Motor neuron (in vitro differentiated cells): Measurements from ENCODE around the gene HIGD2A. TPM values are rescaled to one million over a fixed set of nuclear protein-coding genes. Genes with fewer than 3 reads are reported as not detected.

Experiments
- ATAC-seq, 8 experiments: fragments of 200-7000 bp; cut with Tn5 transposase; replicated peaks in 6 of 8; 2 replicates each; pipeline ENCODE4 v1.8.0; 2021; ENCODE audit warnings: mild to moderate bottlenecking in 8 of 8, moderate library complexity in 8 of 8
- H3K27ac ChIP-seq, 2 donors: fragments of 250-450 bp; sonication (Bioruptor Pico); 2 replicates each; pipeline ENCODE4 v1.9.0; 2021; ENCODE audit warnings: antibody characterized with exemption in 2 of 2, mild to moderate bottlenecking in 2 of 2, moderate library complexity in 1 of 2
- H3K4me1 ChIP-seq, 2 donors: fragments of 250-450 bp; sonication (Bioruptor Pico); replicated peaks in 1 of 2; 2 replicates each; pipeline ENCODE4 v1.6.1; 2021; ENCODE audit warnings: antibody characterized with exemption in 2 of 2, mild to moderate bottlenecking in 2 of 2, moderate library complexity in 1 of 2
- H3K4me3 ChIP-seq, 5 donors: fragments of 250-450 bp; sonication (Bioruptor Pico); 2 replicates each; pipeline ENCODE4 v1.9.0; 2021; ENCODE audit warnings: antibody characterized with exemption in 5 of 5, mild to moderate bottlenecking in 5 of 5, moderate library complexity in 4 of 5
- WGBS, 10 experiments: fragments of 450-650 bp; shearing (Covaris generic); methylation state at CpG; one replicate each; pipeline ENCODE4 v1.0.0; 2022; 5-methylcytosine and 5-hydroxymethylcytosine counted together
- in situ Hi-C, 9 experiments: fragments of 400-800 bp; cut with MboI; loops; one replicate each; pipeline ENCODE4 v1.15.0; 2021; ENCODE audit warnings: low sequenced_read_pairs in 9 of 9, low pct_unique_long_range_greater_than_20kb in 2 of 9; ENCODE audit not compliant: unreplicated experiment in 9 of 9
- total RNA-seq, 8 experiments: library from RNA; unstranded; fragments of 300-600 nt; gene quantifications; 2 replicates each; pipeline versions ENCODE4 v1.2.3 to v1.2.4, GENCODE V29; 2022

HIGD2A gene
- total RNA-seq, 8 experiments from 2014 or later = 91.0 to 169 (median 125) TPM

GRCh38 chr5:176360894-176361436, 27.6 kb upstream of the HIGD2A start:
- 0 to 30% (median 4%) methylated on average over 1 to 7 of the region's 27 CpGs; no CpG with 5 or more reads in 1 of the 10 experiments for WGBS, 10 experiments
- in situ Hi-C loops = no loop called here
- ATAC-seq = no peak
- H3K4me1 ChIP-seq = peaks cover 9 to 12% of the 10 kb centered on the region in 2 donors
- H3K27ac ChIP-seq = peak overlapping the region; percentile 70 to 91
- peak overlapping the region; percentile 67 to 98 (median 72) for H3K4me3 ChIP-seq

GRCh38 chr5:176361437-176362232, 26.9 kb upstream of the HIGD2A start, which contains the start of gene KIAA1191:
Gene KIAA1191, minus strand, starts transcription at chr5:176361764. Its CDS starts 2,256 bp downstream, at chr5:176359508.
- peak; percentile 71 to 90 (median 87) for ATAC-seq
- H3K4me1 ChIP-seq = peaks cover 15% of the 10 kb centered on the region in 2 donors
- in situ Hi-C loops = no loop called here
- H3K27ac ChIP-seq = peak within 1 kb of the TSS; percentile 70 to 91
- 0 to 33% (median 3%) methylated on average over 1 to 19 of the region's 56 CpGs; no CpG with 5 or more reads in 4 of the 10 experiments for WGBS, 10 experiments
- H3K4me3 ChIP-seq = peak within 1 kb of the TSS; percentile 67 to 98 (median 72)

- peaks cover 15 to 17% of the 10 kb centered on the region in 2 donors for H3K4me1 ChIP-seq
- no peak overlapping the region for H3K27ac ChIP-seq
- 56 to 100% (median 76%) methylated on average over 1 to 7 of the region's 8 CpGs; no CpG with 5 or more reads in 5 of the 10 experiments for WGBS, 10 experiments
- no peak for ATAC-seq
- H3K4me3 ChIP-seq = peak overlapping the region in 4 of 5 donors; percentile 67 to 90 (median 71)
- in situ Hi-C loops = no loop called here
Observed at GRCh38 chr5:176362233-176362490, 26.4 kb upstream of the HIGD2A start.

GRCh38 chr5:176364765-176365350, 23.7 kb upstream of the HIGD2A start:
- Histone ChIP-seq H3K4me1 (peaks cover 15 to 16% of the 10 kb centered on the region in 2 donors), H3K4me3 (peak overlapping the region; percentile 63 to 93 (median 85)), H3K27ac (peak overlapping the region; percentile 34 to 74)
- no peak for ATAC-seq
- 0 to 40% (median 32%) methylated on average over 1 to 6 of the region's 28 CpGs; no CpG with 5 or more reads in 6 of the 10 experiments for WGBS, 10 experiments
- in situ Hi-C loops = no loop called here

GRCh38 chr5:176365351-176366231, 23.0 kb upstream of the HIGD2A start, which contains the start of gene ARL10:
Gene ARL10, plus strand, starts transcription at chr5:176365487. Its CDS starts 77 bp downstream, at chr5:176365564.
- in situ Hi-C loops = no loop called here
- WGBS, 10 experiments = 0% methylated on average over 1 to 29 of the region's 108 CpGs; no CpG with 5 or more reads in 5 of the 10 experiments
- Histone ChIP-seq H3K4me3 (peak within 1 kb of the TSS; percentile 63 to 93 (median 85)), H3K27ac (peak within 1 kb of the TSS; percentile 59 to 74), H3K4me1 (peaks cover 9 to 10% of the 10 kb centered on the region in 2 donors)
- ATAC-seq = peak; percentile 54 to 69 (median 58)

GRCh38 chr5:176366232-176366894, 22.2 kb upstream of the HIGD2A start:
- Histone ChIP-seq H3K4me3 (peak overlapping the region; percentile 63 to 93 (median 85)), H3K4me1 (peaks cover 7 to 9% of the 10 kb centered on the region in 2 donors), H3K27ac (peak overlapping the region in 1 of 2 donors; percentile 74)
- in situ Hi-C loops = no loop called here
- no peak for ATAC-seq
- WGBS, 10 experiments = 18 to 100% (median 65%) methylated on average over 2 to 14 of the region's 38 CpGs; no CpG with 5 or more reads in 4 of the 10 experiments

GRCh38 chr5:176368726-176369125, 19.8 kb upstream of the HIGD2A start:
- no peak for ATAC-seq
- no peak overlapping the region for H3K4me3 ChIP-seq
- H3K4me1 ChIP-seq = peaks cover 7 to 9% of the 10 kb centered on the region in 2 donors
- in situ Hi-C loops = no loop called here
- 95 to 100% (median 100%) methylated on average over 1 to 4 of the region's 13 CpGs; no CpG with 5 or more reads in 7 of the 10 experiments for WGBS, 10 experiments
- no peak overlapping the region for H3K27ac ChIP-seq

GRCh38 chr5:176369934-176370711, 18.4 kb upstream of the HIGD2A start:
- no peak overlapping the region for H3K27ac ChIP-seq
- H3K4me3 ChIP-seq = no peak overlapping the region
- 76 to 100% (median 99%) methylated on average over 1 to 5 of the region's 8 CpGs for WGBS, 10 experiments
- no peak for ATAC-seq
- in situ Hi-C loops = no loop called here
- peaks cover 4 to 6% of the 10 kb centered on the region in 2 donors for H3K4me1 ChIP-seq

- Histone ChIP-seq H3K27ac (no peak overlapping the region), H3K4me3 (no peak overlapping the region), H3K4me1 (no peaks in the 10 kb centered on the region)
- WGBS, 10 experiments = 60 to 100% (median 90%) methylated on average over 1 to 9 of the region's 13 CpGs; no CpG with 5 or more reads in 5 of the 10 experiments
- peak in 4 of 8 experiments; percentile 12 to 65 (median 44) for ATAC-seq
- in situ Hi-C loops = no loop called here
Observed at GRCh38 chr5:176371621-176372539, 16.7 kb upstream of the HIGD2A start.

GRCh38 chr5:176373100-176373818, 15.3 kb upstream of the HIGD2A start:
- Histone ChIP-seq H3K4me1 (no peaks in the 10 kb centered on the region), H3K4me3 (no peak overlapping the region), H3K27ac (no peak overlapping the region)
- ATAC-seq = peak in 1 of 8 experiments; percentile 52
- WGBS, 10 experiments = 57 to 100% (median 93%) methylated on average over 2 to 7 of the region's 7 CpGs
- in situ Hi-C loops = no loop called here
